Measurements from ENCODE around the gene SIL1. TPM values are rescaled to one million over a fixed set of nuclear protein-coding genes. Genes with fewer than 3 reads are reported as not detected.

SIL1 gene
- total RNA-seq, 2 experiments from 2014 or later: 21.4 to 29.6 TPM

GRCh38 chr5:138985256-138985655 lies 212.9 kb downstream of the SIL1 start:
- CTCF ChIA-PET: interaction anchor here (1.6 kb wide), 1 partner anchor 10 kb away, joined by 3 read pairs; no protein-coding TSS in a partner anchor

GRCh38 chr5:138983984-138984383 lies 214.2 kb downstream of the SIL1 start:
- Mint-ChIP-seq H3K9me3 (no peaks in the 10 kb centered on the region), H3K27ac (no peak overlapping the region), H3K4me3 (no peak overlapping the region), H3K4me1 (ENCODE audit: low read depth) (peaks cover 38% of the 10 kb centered on the region), H3K27me3 (ENCODE audit: low read depth) (no peaks in the 10 kb centered on the region), H3K36me3 (ENCODE audit: low read depth) (peaks cover 2% of the 10 kb centered on the region)
- intact Hi-C loops (cut with micrococcal nuclease): no loop called here
- DNase-seq: no peak
- CTCF ChIA-PET: no interaction called here

More at GRCh38 chr5:138985256-138985655, 212.9 kb downstream of the SIL1 start:
- Mint-ChIP-seq H3K4me1 (ENCODE audit: low read depth) (peaks cover 30% of the 10 kb centered on the region), H3K27me3 (ENCODE audit: low read depth) (no peaks in the 10 kb centered on the region), H3K9me3 (no peaks in the 10 kb centered on the region), H3K36me3 (ENCODE audit: low read depth) (peaks cover under 1% of the 10 kb centered on the region), H3K4me3 (no peak overlapping the region), H3K27ac (peak overlapping the region; percentile 5)
- DNase-seq: no peak
- intact Hi-C loops (cut with micrococcal nuclease): no loop called here

- intact Hi-C loops (cut with micrococcal nuclease): no loop called here
- peak; percentile 37 for DNase-seq
- H3K27me3 Mint-ChIP-seq (ENCODE audit: low read depth): no peaks in the 10 kb centered on the region
- peaks cover 38% of the 10 kb centered on the region for H3K4me1 Mint-ChIP-seq (ENCODE audit: low read depth)
- CTCF ChIA-PET: interaction anchor here (0.6 kb wide), 2 partner anchors 101 to 271 kb away, joined by 3 to 5 read pairs; no protein-coding TSS in a partner anchor
- no peaks in the 10 kb centered on the region for H3K9me3 Mint-ChIP-seq
- H3K4me3 Mint-ChIP-seq: no peak overlapping the region
- H3K27ac Mint-ChIP-seq: no peak overlapping the region
- peaks cover 3% of the 10 kb centered on the region for H3K36me3 Mint-ChIP-seq (ENCODE audit: low read depth)
Observed at GRCh38 chr5:138981586-138981985, 216.6 kb downstream of the SIL1 start.

GRCh38 chr5:138981131-138981530 lies 217.0 kb downstream of the SIL1 start:
- CTCF ChIA-PET: interaction anchor here (0.5 to 0.6 kb wide), 3 partner anchors 101 to 272 kb away, joined by 3 to 5 read pairs (median 4); no protein-coding TSS in a partner anchor
- Mint-ChIP-seq H3K27ac (no peak overlapping the region), H3K36me3 (ENCODE audit: low read depth) (peaks cover 3% of the 10 kb centered on the region), H3K4me3 (no peak overlapping the region), H3K27me3 (ENCODE audit: low read depth) (no peaks in the 10 kb centered on the region), H3K4me1 (ENCODE audit: low read depth) (peaks cover 38% of the 10 kb centered on the region), H3K9me3 (no peaks in the 10 kb centered on the region)
- DNase-seq: no peak
- intact Hi-C loops (cut with micrococcal nuclease): no loop called here

GRCh38 chr5:138980441-138980840 lies 217.7 kb downstream of the SIL1 start:
- H3K9me3 Mint-ChIP-seq: no peaks in the 10 kb centered on the region
- no peak for DNase-seq
- intact Hi-C loops (cut with micrococcal nuclease): no loop called here
- no peaks in the 10 kb centered on the region for H3K27me3 Mint-ChIP-seq (ENCODE audit: low read depth)
- H3K36me3 Mint-ChIP-seq (ENCODE audit: low read depth): peaks cover 3% of the 10 kb centered on the region
- no peak overlapping the region for H3K4me3 Mint-ChIP-seq
- CTCF ChIA-PET: interaction anchor here (0.5 kb wide), 1 partner anchor 261 kb away, joined by 4 read pairs; no protein-coding TSS in a partner anchor
- H3K4me1 Mint-ChIP-seq (ENCODE audit: low read depth): peaks cover 38% of the 10 kb centered on the region
- no peak overlapping the region for H3K27ac Mint-ChIP-seq

- Mint-ChIP-seq H3K27me3 (ENCODE audit: low read depth) (no peaks in the 10 kb centered on the region), H3K36me3 (ENCODE audit: low read depth) (peaks cover 3% of the 10 kb centered on the region), H3K4me1 (ENCODE audit: low read depth) (peaks cover 35% of the 10 kb centered on the region), H3K27ac (no peak overlapping the region), H3K4me3 (no peak overlapping the region), H3K9me3 (no peaks in the 10 kb centered on the region)
- CTCF ChIA-PET: no interaction called here
- DNase-seq: peak; percentile 54
- intact Hi-C loops (cut with micrococcal nuclease): no loop called here
Observed at GRCh38 chr5:138979684-138980280, 218.4 kb downstream of the SIL1 start.

- Mint-ChIP-seq H3K36me3 (ENCODE audit: low read depth) (peaks cover 3% of the 10 kb centered on the region), H3K4me3 (no peak overlapping the region), H3K4me1 (ENCODE audit: low read depth) (peaks cover 35% of the 10 kb centered on the region), H3K9me3 (no peaks in the 10 kb centered on the region), H3K27ac (no peak overlapping the region), H3K27me3 (ENCODE audit: low read depth) (no peaks in the 10 kb centered on the region)
- DNase-seq: no peak
- intact Hi-C loops (cut with micrococcal nuclease): no loop called here
- CTCF ChIA-PET: interaction anchor here (0.6 kb wide), 1 partner anchor 695 kb away, joined by 3 read pairs; no protein-coding TSS in a partner anchor
Observed at GRCh38 chr5:138978581-138978980, 219.6 kb downstream of the SIL1 start.

GRCh38 chr5:138978080-138978479 lies 220.1 kb downstream of the SIL1 start:
- CTCF ChIA-PET: no interaction called here
- Mint-ChIP-seq H3K36me3 (ENCODE audit: low read depth) (peaks cover 3% of the 10 kb centered on the region), H3K4me3 (no peak overlapping the region), H3K9me3 (no peaks in the 10 kb centered on the region), H3K4me1 (ENCODE audit: low read depth) (peaks cover 33% of the 10 kb centered on the region), H3K27ac (no peak overlapping the region), H3K27me3 (ENCODE audit: low read depth) (no peaks in the 10 kb centered on the region)
- DNase-seq: no peak
- intact Hi-C loops (cut with micrococcal nuclease): no loop called here

GRCh38 chr5:138975098-138975847 lies 222.9 kb downstream of the SIL1 start:
- no peaks in the 10 kb centered on the region for H3K9me3 Mint-ChIP-seq
- DNase-seq: no peak
- CTCF ChIA-PET: interaction anchor here (1.1 kb wide), 1 partner anchor 11 kb away, joined by 3 read pairs; no protein-coding TSS in a partner anchor
- H3K36me3 Mint-ChIP-seq (ENCODE audit: low read depth): peaks cover 3% of the 10 kb centered on the region
- intact Hi-C loops (cut with micrococcal nuclease): no loop called here
- H3K4me3 Mint-ChIP-seq: no peak overlapping the region
- no peak overlapping the region for H3K27ac Mint-ChIP-seq
- H3K27me3 Mint-ChIP-seq (ENCODE audit: low read depth): no peaks in the 10 kb centered on the region
- peaks cover 9% of the 10 kb centered on the region for H3K4me1 Mint-ChIP-seq (ENCODE audit: low read depth)

GRCh38 chr5:138974227-138975063 lies 223.7 kb downstream of the SIL1 start:
- CTCF ChIA-PET: no interaction called here
- intact Hi-C loops (cut with micrococcal nuclease): no loop called here
- no peak overlapping the region for H3K27ac Mint-ChIP-seq

GRCh38 chr5:138972836-138973235 lies 225.3 kb downstream of the SIL1 start:
- H3K27me3 Mint-ChIP-seq (ENCODE audit: low read depth): no peaks in the 10 kb centered on the region
- H3K27ac Mint-ChIP-seq: no peak overlapping the region
- CTCF ChIA-PET: no interaction called here
- H3K4me3 Mint-ChIP-seq: no peak overlapping the region
- H3K9me3 Mint-ChIP-seq: no peaks in the 10 kb centered on the region
- no peaks in the 10 kb centered on the region for H3K36me3 Mint-ChIP-seq (ENCODE audit: low read depth)
- H3K4me1 Mint-ChIP-seq (ENCODE audit: low read depth): no peaks in the 10 kb centered on the region
- DNase-seq: no peak
- intact Hi-C loops (cut with micrococcal nuclease): no loop called here

More at GRCh38 chr5:138974227-138975063, 223.7 kb downstream of the SIL1 start:
- Mint-ChIP-seq H3K4me3 (no peak overlapping the region), H3K4me1 (ENCODE audit: low read depth) (peaks cover under 1% of the 10 kb centered on the region), H3K27me3 (ENCODE audit: low read depth) (no peaks in the 10 kb centered on the region), H3K36me3 (ENCODE audit: low read depth) (peaks cover 2% of the 10 kb centered on the region), H3K9me3 (no peaks in the 10 kb centered on the region)
- no peak for DNase-seq

GRCh38 chr5:138972230-138972629 lies 225.9 kb downstream of the SIL1 start:
- Mint-ChIP-seq H3K9me3 (no peaks in the 10 kb centered on the region), H3K4me1 (ENCODE audit: low read depth) (no peaks in the 10 kb centered on the region), H3K36me3 (ENCODE audit: low read depth) (no peaks in the 10 kb centered on the region), H3K27me3 (ENCODE audit: low read depth) (no peaks in the 10 kb centered on the region), H3K4me3 (no peak overlapping the region), H3K27ac (no peak overlapping the region)
- CTCF ChIA-PET: no interaction called here
- intact Hi-C loops (cut with micrococcal nuclease): no loop called here
- no peak for DNase-seq

Measured in activated naive CD4-positive, alpha-beta T cell treated with anti-CD3 and anti-CD28 coated beads for 36 hours (primary cell).